Thoracic aorta (tissue), 2 donors: Measurements from ENCODE around the gene ABLIM3. TPM values are rescaled to one million over a fixed set of nuclear protein-coding genes. Genes with fewer than 3 reads are reported as not detected.

Source experiments
- ATAC-seq: fragments of 150-250 bp; one replicate; pipeline ENCODE4 v1.8.0; 2017; ENCODE audit warnings: low read depth; ENCODE audit not compliant: insufficient number of reproducible peaks, low FRiP score
- DNase-seq: peaks from one replicate; pipeline ENCODE4 v3.0.0-alpha.2; 2020; ENCODE audit warnings: low spot score
- H3K27ac ChIP-seq, 2 donors: fragments of 200-600 bp; sonication (generic); 1 replicate in 1 of 2; 2 replicates in 1 of 2; pipeline ENCODE4 v1.5.1; 2016; ENCODE audit warnings: mild to moderate bottlenecking in 2 of 2, moderate library complexity in 2 of 2
- H3K27me3 ChIP-seq: fragments of 200-600 bp; sonication (generic); replicated peaks from 2 replicates; pipeline ENCODE4 v1.6.0; 2016; ENCODE audit warnings: mild to moderate bottlenecking; ENCODE audit not compliant: insufficient read depth
- H3K36me3 ChIP-seq: fragments of 200-600 bp; sonication (generic); one replicate; pipeline ENCODE4 v1.5.1; 2016
- H3K4me1 ChIP-seq, 2 donors: fragments of 200-600 bp; sonication (generic); 1 replicate in 1 of 2; 2 replicates in 1 of 2; pipeline versions ENCODE4 v1.5.1 to v1.6.0; 2016; ENCODE audit warnings: low read depth in 2 of 2, mild to moderate bottlenecking in 1 of 2; ENCODE audit not compliant: control insufficient read depth in 1 of 2
- H3K4me3 ChIP-seq: fragments of 200-600 bp; sonication (generic); 2 replicates; pipeline ENCODE4 v1.5.1; 2016; ENCODE audit warnings: mild to moderate bottlenecking
- H3K9me3 ChIP-seq: fragments of 200-600 bp; sonication (generic); 2 replicates; pipeline ENCODE4 v1.5.1; 2016
- CTCF ChIP-seq: fragments of 200-600 bp; sonication (generic); IDR thresholded peaks from one replicate; pipeline ENCODE4 v1.5.1; 2019; ENCODE audit warnings: antibody characterized with exemption
- total RNA-seq, 2 donors: library from RNA; depleted of rRNA; stranded (reverse); fragments of >200 nt; gene quantifications; one replicate each; pipeline versions ENCODE4 v1.1.0 to v1.2.3, GENCODE V29; 2016

The ABLIM3 gene
- total RNA-seq, 2 donors from 2014 or later: 23.0 to 41.2 TPM

DNA sequence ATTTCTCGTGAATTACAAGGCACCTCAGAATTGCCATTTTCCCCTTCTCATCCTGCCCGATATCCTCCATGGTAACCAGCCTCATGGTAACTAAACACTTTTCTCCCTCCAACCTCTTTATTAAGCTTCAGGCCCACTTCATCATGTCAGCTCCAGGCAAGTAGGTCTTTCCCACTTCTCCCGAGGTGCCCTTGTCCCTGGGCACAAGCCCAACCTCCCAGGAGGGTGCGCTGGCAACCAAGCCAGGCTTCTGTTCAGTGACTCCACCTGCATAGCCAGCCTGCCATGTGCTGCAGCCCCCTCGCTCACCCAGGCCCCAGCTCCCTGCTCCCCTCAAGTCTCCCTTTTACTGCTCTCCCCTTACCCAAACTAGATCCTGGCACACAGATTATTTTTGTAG lies 83.0 kb downstream of the ABLIM3 start:
- peaks cover 0 to 12% of the 10 kb centered on the region in 2 donors for H3K4me1 ChIP-seq
- ATAC-seq (no peak), DNase-seq (no peak)

GRCh38 chr5:149227168-149227826 lies 86.0 kb downstream of the ABLIM3 start:
- H3K4me1 ChIP-seq: peaks cover 0 to 12% of the 10 kb centered on the region in 2 donors
- DNase-seq (no peak), ATAC-seq (no peak)
- H3K27me3 ChIP-seq: no peaks in the 10 kb centered on the region
- H3K4me3 ChIP-seq: no peak overlapping the region
- peak overlapping the region; percentile 40 to 41 for H3K27ac ChIP-seq
- no peaks in the 10 kb centered on the region for H3K9me3 ChIP-seq
- H3K36me3 ChIP-seq: no peaks in the 10 kb centered on the region
- no peak for TF ChIP-seq CTCF

More for the DNA sequence above, 83.0 kb downstream of the ABLIM3 start:
- Histone ChIP-seq H3K27me3 (no peaks in the 10 kb centered on the region), H3K4me3 (no peak overlapping the region), H3K36me3 (no peaks in the 10 kb centered on the region), H3K27ac (no peak overlapping the region), H3K9me3 (no peaks in the 10 kb centered on the region)
- no peak for TF ChIP-seq CTCF

DNA sequence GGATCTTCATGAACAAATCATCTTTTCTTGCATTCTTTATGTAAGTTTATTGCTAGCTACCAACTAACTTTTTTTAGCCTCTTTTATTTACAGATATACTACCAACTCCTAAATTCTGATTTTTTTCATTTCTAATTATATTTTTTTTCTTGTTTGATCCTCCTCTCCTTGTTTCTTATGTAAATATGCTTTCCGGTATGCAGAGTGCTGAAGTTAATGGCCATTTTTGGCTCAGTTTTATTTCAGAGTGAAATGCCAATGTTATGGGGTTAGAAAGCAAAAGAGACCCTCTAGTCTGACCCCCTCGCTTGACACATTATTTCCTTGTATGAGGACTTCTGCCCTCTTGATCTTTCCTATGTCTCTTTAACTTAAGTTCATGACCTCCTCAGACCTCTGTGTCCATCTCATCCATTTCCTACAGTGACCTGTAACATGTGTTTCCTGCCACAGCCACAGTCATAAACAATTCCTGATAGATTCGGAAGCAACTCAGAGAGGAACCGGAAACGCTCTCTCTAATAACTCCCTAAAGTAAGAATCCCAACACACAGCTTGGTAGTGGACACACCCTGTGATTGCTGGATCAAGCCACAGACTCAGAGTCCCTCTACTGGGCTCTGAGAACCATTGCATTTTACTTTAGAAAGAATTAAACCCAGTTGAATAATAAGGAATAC lies 87.5 kb downstream of the ABLIM3 start:
- Histone ChIP-seq H3K27me3 (no peaks in the 10 kb centered on the region), H3K36me3 (peaks cover 7% of the 10 kb centered on the region), H3K27ac (peak overlapping the region in 1 of 2 donors; percentile 40), H3K9me3 (no peaks in the 10 kb centered on the region), H3K4me3 (no peak overlapping the region), H3K4me1 (peaks cover 0 to 12% of the 10 kb centered on the region in 2 donors)
- no peak for DNase-seq
- peak; percentile 75 for TF ChIP-seq CTCF
- ATAC-seq: peak; percentile 89

- no peak for TF ChIP-seq CTCF
- Histone ChIP-seq H3K27me3 (no peaks in the 10 kb centered on the region), H3K36me3 (peaks cover 14% of the 10 kb centered on the region), H3K4me1 (peaks cover 0 to 12% of the 10 kb centered on the region in 2 donors), H3K9me3 (no peaks in the 10 kb centered on the region), H3K27ac (peak overlapping the region in 1 of 2 donors; percentile 18), H3K4me3 (no peak overlapping the region)
- no peak for DNase-seq
- ATAC-seq: no peak
Measured at GRCh38 chr5:149229298-149229937, 88.1 kb downstream of the ABLIM3 start.

DNA sequence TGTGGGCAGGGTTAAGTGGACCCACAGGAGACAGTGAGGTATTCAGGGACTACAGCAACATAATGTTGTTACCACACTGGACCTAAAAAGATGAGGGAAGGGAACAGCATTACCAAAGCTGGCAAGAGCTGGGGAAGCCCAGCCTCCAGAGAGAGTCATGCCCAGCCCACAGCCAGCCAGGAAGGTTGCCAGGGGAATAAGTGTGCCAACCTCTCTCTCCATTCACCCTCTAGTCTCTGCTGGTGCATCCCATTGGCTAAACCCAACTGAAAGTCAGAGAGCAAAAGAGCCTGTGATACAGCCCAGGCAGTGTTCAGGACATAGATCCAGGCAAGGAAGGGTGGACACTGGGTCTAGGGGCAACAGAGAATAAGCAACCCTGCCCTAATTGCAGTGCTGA lies 94.5 kb downstream of the ABLIM3 start:
- Histone ChIP-seq H3K27ac (no peak overlapping the region), H3K4me1 (no peaks in the 10 kb centered on the region), H3K36me3 (peaks cover 30% of the 10 kb centered on the region), H3K4me3 (no peak overlapping the region), H3K9me3 (no peaks in the 10 kb centered on the region), H3K27me3 (no peaks in the 10 kb centered on the region)
- DNase-seq (no peak), ATAC-seq (no peak)
- TF ChIP-seq CTCF: no peak
